Gastroesophageal sphincter (tissue), 3 donors: ENCODE data around the gene HAP1.

Experiments
- POLR2A ChIP-seq, 2 donors: fragments of 450-650 bp; IDR thresholded peaks; one replicate each; pipeline ENCODE4 v1.6.1; 2017; ENCODE audit warnings: antibody characterized with exemption in 2 of 2, mild to moderate bottlenecking in 2 of 2, moderate library complexity in 1 of 2
- TF ChIP-seq, protein P1 (sequence below), 4 experiments: fragments of 200-600 bp in 2 of 4; fragments of 450-650 bp in 2 of 4; sonication (generic) in 1 of 4; IDR thresholded peaks; one replicate each; pipeline ENCODE4 v1.5.1; 2017 to 2019; ENCODE audit warnings: antibody characterized with exemption in 4 of 4, mild to moderate bottlenecking in 2 of 4, moderate library complexity in 2 of 4

DNA sequence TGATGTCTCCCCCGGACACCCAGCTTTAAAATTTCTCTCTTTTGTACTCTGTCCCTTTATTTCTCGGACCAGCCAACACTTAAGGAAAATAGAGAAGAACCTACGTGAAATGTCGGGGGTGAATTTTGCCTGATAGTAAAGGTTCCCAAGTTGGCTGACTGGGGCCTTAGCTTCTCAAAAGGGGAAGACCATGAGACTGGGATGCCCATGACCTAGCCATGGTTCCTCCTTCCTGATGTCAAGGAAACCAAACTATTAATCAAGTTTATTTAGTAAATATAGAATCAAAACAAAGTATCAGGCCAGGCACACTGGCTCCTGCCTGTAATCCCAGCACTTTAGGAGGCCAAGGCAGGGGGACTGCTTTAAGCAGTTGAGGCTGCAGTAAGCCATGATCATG lies 48.2 kb downstream of the HAP1 start:
- TF ChIP-seq, protein P1, sequence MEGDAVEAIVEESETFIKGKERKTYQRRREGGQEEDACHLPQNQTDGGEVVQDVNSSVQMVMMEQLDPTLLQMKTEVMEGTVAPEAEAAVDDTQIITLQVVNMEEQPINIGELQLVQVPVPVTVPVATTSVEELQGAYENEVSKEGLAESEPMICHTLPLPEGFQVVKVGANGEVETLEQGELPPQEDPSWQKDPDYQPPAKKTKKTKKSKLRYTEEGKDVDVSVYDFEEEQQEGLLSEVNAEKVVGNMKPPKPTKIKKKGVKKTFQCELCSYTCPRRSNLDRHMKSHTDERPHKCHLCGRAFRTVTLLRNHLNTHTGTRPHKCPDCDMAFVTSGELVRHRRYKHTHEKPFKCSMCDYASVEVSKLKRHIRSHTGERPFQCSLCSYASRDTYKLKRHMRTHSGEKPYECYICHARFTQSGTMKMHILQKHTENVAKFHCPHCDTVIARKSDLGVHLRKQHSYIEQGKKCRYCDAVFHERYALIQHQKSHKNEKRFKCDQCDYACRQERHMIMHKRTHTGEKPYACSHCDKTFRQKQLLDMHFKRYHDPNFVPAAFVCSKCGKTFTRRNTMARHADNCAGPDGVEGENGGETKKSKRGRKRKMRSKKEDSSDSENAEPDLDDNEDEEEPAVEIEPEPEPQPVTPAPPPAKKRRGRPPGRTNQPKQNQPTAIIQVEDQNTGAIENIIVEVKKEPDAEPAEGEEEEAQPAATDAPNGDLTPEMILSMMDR (IDR thresholded peaks at IDR 0.05) = no peak
- TF ChIP-seq POLR2A (IDR thresholded peaks at IDR 0.05) = no peak
